ENCODE measurements around the gene ARID5B. TPM values are rescaled to one million over a fixed set of nuclear protein-coding genes. Genes with fewer than 3 reads are reported as not detected.

The ARID5B gene
- total and polyA plus RNA-seq, 2 donors (not counting 3 experiments of a cell fraction or from before 2014, with no cell fraction given), result 5.6 to 8.9 TPM

GRCh38 chr10:62037890-62038608 is 136.6 kb downstream of the ARID5B start:
- H3K27me3 ChIP-seq (ENCODE audit: control insufficient read depth in 2 of 2, insufficient read depth in 2 of 2, low read length in 2 of 2), result no peaks in the 10 kb centered on the region
- H3K9me3 ChIP-seq (replicated peaks; ENCODE audit: control insufficient read depth, insufficient read depth, low read length), result no peaks in the 10 kb centered on the region
- no peak overlapping the region for H3K27ac ChIP-seq (ENCODE audit: insufficient read depth, low read depth, low read length)
- no peak overlapping the region for H3K4me3 ChIP-seq (replicated peaks in 1 of 3; ENCODE audit: insufficient read depth in 1 of 3, low read depth in 1 of 3, low read length in 3 of 3)
- intact Hi-C loops (cut with micrococcal nuclease), result loop anchor here (1.0 to 5.0 kb wide), 9 partner anchors 44 to 1221 kb away; partner anchors contain the start of gene EGR2
- H3K9me1 ChIP-seq (replicated peaks; ENCODE audit: control insufficient read depth, extremely low read depth, insufficient read depth, low read length), result no peaks in the 10 kb centered on the region
- TF ChIP-seq EZH2 (IDR thresholded peaks at IDR 0.05; ENCODE audit: borderline replicate concordance, low read depth, low read length, severe bottlenecking) (no peak), GATA2 (IDR thresholded peaks at IDR 0.05; ENCODE audit: insufficient read depth, insufficient read length, low read depth, low read length) (no peak), JUN (IDR thresholded peaks at IDR 0.05; ENCODE audit: borderline replicate concordance, insufficient read depth, insufficient read length, low read depth) (no peak), FOS (IDR thresholded peaks at IDR 0.05; ENCODE audit: borderline replicate concordance, insufficient read depth, low read length) (no peak), POLR2AphosphoS5 (IDR thresholded peaks at IDR 0.05; ENCODE audit: insufficient read depth, low read depth, low read length) (no peak), MAX (IDR thresholded peaks at IDR 0.05; ENCODE audit: insufficient read depth, insufficient read length) (no peak), POLR2A (IDR thresholded peaks at IDR 0.05; ENCODE audit: low read depth, low read length) (no peak), MYC (IDR thresholded peaks at IDR 0.05; ENCODE audit: low read depth, low read length) (no peak)
- TF ChIP-seq, protein P1, sequence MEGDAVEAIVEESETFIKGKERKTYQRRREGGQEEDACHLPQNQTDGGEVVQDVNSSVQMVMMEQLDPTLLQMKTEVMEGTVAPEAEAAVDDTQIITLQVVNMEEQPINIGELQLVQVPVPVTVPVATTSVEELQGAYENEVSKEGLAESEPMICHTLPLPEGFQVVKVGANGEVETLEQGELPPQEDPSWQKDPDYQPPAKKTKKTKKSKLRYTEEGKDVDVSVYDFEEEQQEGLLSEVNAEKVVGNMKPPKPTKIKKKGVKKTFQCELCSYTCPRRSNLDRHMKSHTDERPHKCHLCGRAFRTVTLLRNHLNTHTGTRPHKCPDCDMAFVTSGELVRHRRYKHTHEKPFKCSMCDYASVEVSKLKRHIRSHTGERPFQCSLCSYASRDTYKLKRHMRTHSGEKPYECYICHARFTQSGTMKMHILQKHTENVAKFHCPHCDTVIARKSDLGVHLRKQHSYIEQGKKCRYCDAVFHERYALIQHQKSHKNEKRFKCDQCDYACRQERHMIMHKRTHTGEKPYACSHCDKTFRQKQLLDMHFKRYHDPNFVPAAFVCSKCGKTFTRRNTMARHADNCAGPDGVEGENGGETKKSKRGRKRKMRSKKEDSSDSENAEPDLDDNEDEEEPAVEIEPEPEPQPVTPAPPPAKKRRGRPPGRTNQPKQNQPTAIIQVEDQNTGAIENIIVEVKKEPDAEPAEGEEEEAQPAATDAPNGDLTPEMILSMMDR (IDR thresholded peaks at IDR 0.05; ENCODE audit: extremely low read depth in 1 of 2, insufficient read depth in 1 of 2, low read depth in 1 of 2, low read length in 2 of 2), result no peak
- H3K9ac ChIP-seq (replicated peaks; ENCODE audit: extremely low read depth, insufficient read depth, low read length), result no peak overlapping the region
- H3K36me3 ChIP-seq (ENCODE audit: control insufficient read depth in 2 of 2, extremely low read depth in 1 of 2, insufficient read depth in 2 of 2, low read length in 2 of 2), result no peaks in the 10 kb centered on the region
- H2AFZ ChIP-seq (ENCODE audit: low read depth, low read length), result no peak overlapping the region
- no peaks in the 10 kb centered on the region for H4K20me1 ChIP-seq (replicated peaks; ENCODE audit: control insufficient read depth, extremely low read depth, insufficient read depth, low read length)
- peaks cover 7% of the 10 kb centered on the region for H3K4me1 ChIP-seq (ENCODE audit: control insufficient read depth, extremely low read depth, insufficient read depth, low read length)
- H3K79me2 ChIP-seq (ENCODE audit: control insufficient read depth, insufficient read depth, low read length), result no peaks in the 10 kb centered on the region
- no peak for FAIRE-seq
- DNase-seq (ENCODE audit: low read depth, low spot score), result no peak
- dilution Hi-C loops (cut with MboI; ENCODE audit: extremely low pct_ligation_motif_present, low sequenced_read_pairs), result no loop called here
- no peak overlapping the region for H3K4me2 ChIP-seq (ENCODE audit: insufficient read depth, low read length)
- POLR2A ChIA-PET, result interaction anchor here (1.2 kb wide), 1 partner anchor 207 kb away, joined by 5 read pairs; no protein-coding TSS in a partner anchor
- CTCF ChIA-PET, result interaction anchor here (0.8 to 14.6 kb wide), 52 partner anchors 9 to 1221 kb away, joined by 3 to 468 read pairs (median 5); partner anchors contain the start of genes RTKN2 and ZNF365
- BruUV-seq (replicated peaks), result no TSS peak

Data from endothelial cell of umbilical vein (primary cell).